C4-2B (cell line): ENCODE data around the gene AGTRAP.

Source experiments
- CTCF ChIP-seq: fragments of 450-650 bp; conservative IDR thresholded peaks from 2 replicates; pipeline ENCODE4 v1.5.1; 2017; ENCODE audit warnings: mild to moderate bottlenecking
- ZFX ChIP-seq: fragments of 450-650 bp; IDR thresholded peaks from 2 replicates; pipeline ENCODE4 v1.6.1; 2017

GRCh38 chr1:11790880-11791715, 55.2 kb downstream of the AGTRAP start:
- TF ChIP-seq CTCF: no peak
- no peak for TF ChIP-seq ZFX
